GM12878 (cell line): ENCODE data around the gene AVL9. TPM values are rescaled to one million over a fixed set of nuclear protein-coding genes. Genes with fewer than 3 reads are reported as not detected.
"Not testable (repeated sequence)": the region's sequence is repeated elsewhere in the genome, so short reads cannot be mapped to it uniquely, and the experiment has no call there.

ENCODE experiments used
- ATAC-seq: fragments of 200-7000 bp; cut with Tn5 transposase; 3 replicates; pipeline ENCODE4 v1.9.1; 2020; ENCODE audit warnings: mild to moderate bottlenecking, moderate library complexity
- BruUV-seq: library from RNA; stranded (reverse); fragments of 400-500 nt; replicated peaks from 2 replicates; lab custom pipeline; 2021; lab: Mats Ljungman, UMichigan
- CTCF ChIA-PET: fragments of 300-600 bp; sonication (Branson Sonifier 250); formaldehyde crosslinking; extraction: SDS; loops from one replicate; lab custom pipeline; 2021; ENCODE audit warnings: inconsistent platforms; lab: Yijun Ruan, JAX
- POLR2A ChIA-PET: fragments of 350-600 bp; formaldehyde crosslinking; extraction: SDS; loops from one replicate; lab custom pipeline; 2021; ENCODE audit warnings: inconsistent platforms; lab: Charles Lee
- RAD21 ChIA-PET: fragments of 300-600 bp; sonication (Branson Sonifier 250); formaldehyde crosslinking; loops from one replicate; lab custom pipeline; 2023; ENCODE audit warnings: antibody characterized with exemption; ENCODE audit not compliant: unreplicated experiment; lab: Charles Lee
- SMC1A ChIA-PET: fragments of 300-600 bp; sonication (Branson Sonifier 250); formaldehyde crosslinking; loops from one replicate; lab custom pipeline; 2023; ENCODE audit not compliant: unreplicated experiment, uncharacterized antibody; lab: Charles Lee
- DNase-seq: peaks from one replicate; pipeline ENCODE4 v3.0.0-alpha.2; 2011; ENCODE audit warnings: low read depth, low spot score
- FAIRE-seq: peaks from 3 replicates; lab custom pipeline; 2011; peaks lifted over from hg19 to GRCh38; lab: Jason Lieb, UNC
- H2AFZ ChIP-seq: 2 replicates; pipeline ENCODE4 v1.6.0; 2011; ENCODE audit warnings: low read depth, low read length, control low read depth; ENCODE audit not compliant: control insufficient read depth
- H3K27ac ChIP-seq: 2 replicates; pipeline ENCODE4 v1.5.1; 2011; ENCODE audit warnings: control low read depth; ENCODE audit not compliant: control insufficient read depth, insufficient read depth
- H3K27me3 ChIP-seq, 2 experiments: replicated peaks in 1 of 2; 2 replicates each; pipeline versions ENCODE4 v1.6.0 to v1.6.1; 2011; ENCODE audit warnings: low read length in 1 of 2; ENCODE audit not compliant: control insufficient read depth in 2 of 2, insufficient read depth in 2 of 2
- H3K36me3 ChIP-seq, 2 experiments: 2 replicates each; pipeline ENCODE4 v1.5.1; 2011; ENCODE audit warnings: low read length in 1 of 2; ENCODE audit not compliant: control insufficient read depth in 2 of 2, insufficient read depth in 2 of 2
- H3K4me1 ChIP-seq: 2 replicates; pipeline ENCODE4 v1.6.1; 2011; ENCODE audit warnings: mild to moderate bottlenecking, low read length, moderate library complexity, mixed read lengths; ENCODE audit not compliant: control insufficient read depth, insufficient read depth
- H3K4me2 ChIP-seq: 2 replicates; pipeline ENCODE4 v1.6.0; 2011; ENCODE audit warnings: control low read depth; ENCODE audit not compliant: control insufficient read depth, insufficient read depth
- H3K4me3 ChIP-seq: fragments of 200-600 bp; sonication (generic); 2 replicates; pipeline ENCODE4 v1.5.1; 2016
- H3K79me2 ChIP-seq: 2 replicates; pipeline ENCODE4 v1.6.0; 2011; ENCODE audit warnings: low read length; ENCODE audit not compliant: control insufficient read depth, insufficient read depth
- H3K9ac ChIP-seq: 2 replicates; pipeline ENCODE4 v1.8.0; 2011; ENCODE audit warnings: low read length, control low read depth, mixed read lengths; ENCODE audit not compliant: control insufficient read depth, insufficient read depth
- H3K9me3 ChIP-seq: replicated peaks from 3 replicates; pipeline ENCODE4 v1.5.1; 2011; ENCODE audit warnings: mild to moderate bottlenecking, low read length; ENCODE audit not compliant: control insufficient read depth, insufficient read depth
- H4K20me1 ChIP-seq: 2 replicates; pipeline ENCODE4 v1.6.0; 2011; ENCODE audit not compliant: control insufficient read depth, insufficient read depth
- CHD4 ChIP-seq: fragments of 200-600 bp; sonication (generic); IDR thresholded peaks from 2 replicates; pipeline ENCODE4 v1.6.1; 2016; ENCODE audit warnings: mild to moderate bottlenecking
- ELK1 ChIP-seq: IDR thresholded peaks from 2 replicates; pipeline ENCODE4 v1.6.1; 2012; ENCODE audit warnings: low read depth, low read length, improper control_type of control experiment
- JUNB ChIP-seq: IDR thresholded peaks from 2 replicates; pipeline ENCODE4 v1.6.1; 2016; ENCODE audit warnings: antibody characterized with exemption, mild to moderate bottlenecking
- PAX8 ChIP-seq: fragments of 450-650 bp; IDR thresholded peaks from 2 replicates; pipeline ENCODE4 v1.6.1; 2017; ENCODE audit warnings: mild to moderate bottlenecking, moderate library complexity
- PRDM15 ChIP-seq: fragments of 450-650 bp; formaldehyde crosslinking; IDR thresholded peaks from 2 replicates; pipeline ENCODE4 v1.4.0; 2020; ENCODE audit warnings: mild to moderate bottlenecking, moderate library complexity
- TCF3 ChIP-seq: IDR thresholded peaks from 2 replicates; pipeline ENCODE4 v1.6.1; 2012; ENCODE audit warnings: low read depth, mild to moderate bottlenecking, low read length, borderline replicate concordance; ENCODE audit not compliant: insufficient read depth
- ZNF384 ChIP-seq: IDR thresholded peaks from 2 replicates; pipeline ENCODE4 v1.6.1; 2012; ENCODE audit warnings: low read depth, mild to moderate bottlenecking, low read length, improper control_type of control experiment, borderline replicate concordance
- WGBS: methylation state at CpG from one replicate; pipeline ENCODE4 v1.1.6; 2016; ENCODE audit warnings: low lambda C conversion rate; ENCODE audit not compliant: insufficient replicate concordance, insufficient coverage; ENCODE audit errors: missing lambda C conversion rate; 5-methylcytosine and 5-hydroxymethylcytosine counted together
- in situ Hi-C: fragments of 300-500 bp; cut with MboI; formaldehyde crosslinking; loops from 9 replicates; pipeline ENCODE4 v1.14.3; 2018; ENCODE audit warnings: mixed read lengths
- intact Hi-C: fragments of 100-400 bp; cut with micrococcal nuclease; formaldehyde crosslinking; loops from one replicate; pipeline ENCODE4 v1.14.2; 2022; ENCODE audit not compliant: unreplicated experiment
- polyA plus RNA-seq, 11 experiments: library from polyadenylated mRNA; depleted of rRNA in 4 of 11; unstranded in 6 of 11; stranded (reverse) in 5 of 11; fragments of >200 nt; fragmentation: Nextera tagmentation in 4 of 11; fragmentation: Illumina TruSeq in 1 of 11; extraction: Ambion mirVana in 4 of 11; extraction: Trizol in 1 of 11; gene quantifications; 1 replicate in 1 of 11; 2 replicates in 10 of 11; pipeline versions ENCODE4 v1.2.1 to v1.2.3, GENCODE V29; 2011 to 2016; ENCODE audit warnings: inconsistent platforms in 2 of 11, missing spikeins in 2 of 11, low read depth in 1 of 11
- total RNA-seq, 4 experiments: library from RNA; depleted of rRNA in 3 of 4; stranded (reverse); fragments of >200 nt in 3 of 4; fragmentation: Illumina TruSeq in 1 of 4; extraction: Trizol in 1 of 4; gene quantifications; 2 replicates each; pipeline versions ENCODE4 v1.2.1 to v1.2.3, GENCODE V29; 2013 to 2021

AVL9 gene
- total and polyA plus RNA-seq, 10 of the 15 experiments (the other 5 are each of a cell fraction or from before 2014, with no cell fraction given) = 4.5 to 41.6 (median 20.1) TPM

- no TSS peak for BruUV-seq
- Histone ChIP-seq H3K9ac (no peak overlapping the region), H3K27me3 (no peaks in the 10 kb centered on the region), H3K27ac (no peak overlapping the region), H3K4me1 (no peaks in the 10 kb centered on the region), H2AFZ (no peak overlapping the region), H3K4me3 (no peak overlapping the region), H3K4me2 (no peak overlapping the region), H3K79me2 (no peaks in the 10 kb centered on the region), H3K9me3 (no peaks in the 10 kb centered on the region), H3K36me3 (no peaks in the 10 kb centered on the region), H4K20me1 (no peaks in the 10 kb centered on the region)
- SMC1A ChIA-PET = no interaction called here
- no peak for TF ChIP-seq CHD4
- TF ChIP-seq ELK1 = no peak
- TF ChIP-seq PRDM15 (CRISPR knock-in tag) = no peak
- no peak for TF ChIP-seq PAX8
- TF ChIP-seq ZNF384 = no peak
- no peak for TF ChIP-seq TCF3
- no peak for TF ChIP-seq JUNB
- ATAC-seq (no peak), DNase-seq (no peak), FAIRE-seq (no peak)
- RAD21 ChIA-PET = no interaction called here
- CTCF ChIA-PET = no interaction called here
- intact Hi-C loops (no loop called here), in situ Hi-C loops (no loop called here)
- POLR2A ChIA-PET = no interaction called here
- WGBS = 86% methylated on average over 4 of the region's 4 CpGs
Measured at GRCh38 chr7:32618987-32619386, 123.7 kb downstream of the AVL9 start.

GRCh38 chr7:32619416-32619815 is 124.1 kb downstream of the AVL9 start:
- H3K9ac ChIP-seq, ATAC-seq, intact Hi-C loops, H3K36me3 ChIP-seq, FAIRE-seq, H3K4me3 ChIP-seq, BruUV-seq, H2AFZ ChIP-seq, H4K20me1 ChIP-seq, in situ Hi-C loops, H3K27me3 ChIP-seq, SMC1A ChIA-PET, H3K27ac ChIP-seq, DNase-seq, RAD21 ChIA-PET, POLR2A ChIA-PET, CTCF ChIA-PET, H3K4me1 ChIP-seq, H3K4me2 ChIP-seq, H3K9me3 ChIP-seq, H3K79me2 ChIP-seq: not testable (repeated sequence)
- WGBS = 8% methylated on average over 1 of the region's 1 CpG
